ENCODE measurements around the gene MACF1. TPM values are rescaled to one million over a fixed set of nuclear protein-coding genes. Genes with fewer than 3 reads are reported as not detected.

MACF1 gene
- polyA plus RNA-seq, 6 donors from 2014 or later: 9.1 to 96.3 (median 29.5) TPM

DNA sequence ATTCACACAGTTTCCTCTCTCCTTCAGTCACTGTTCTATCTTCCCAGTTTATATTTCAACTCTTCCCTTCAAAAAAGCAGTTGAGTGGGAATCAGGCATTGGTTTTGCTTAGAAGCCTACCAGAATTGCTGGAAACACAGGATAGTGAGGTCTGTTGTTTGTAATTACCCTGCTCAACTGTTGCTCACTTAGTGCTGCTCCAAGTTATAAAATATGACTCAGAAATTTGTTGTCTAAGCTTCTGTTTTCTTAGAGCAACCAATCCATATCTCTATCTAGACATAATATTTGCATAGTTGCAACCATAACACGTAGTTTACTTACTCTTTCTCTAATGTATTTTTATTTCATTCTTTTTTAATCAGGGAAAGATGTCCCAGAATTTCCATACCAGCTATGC, 87.9 kb downstream of the MACF1 start:
- H3K27ac Mint-ChIP-seq: no peak overlapping the region
- H3K4me3 Mint-ChIP-seq: no peak overlapping the region
- peaks cover 38 to 44% of the 10 kb centered on the region in 2 donors for H3K36me3 Mint-ChIP-seq
- ATAC-seq (ENCODE audit: low read depth in 2 of 2): no peak
- no peak for DNase-seq
- no peaks in the 10 kb centered on the region for H3K27me3 Mint-ChIP-seq
- H3K4me1 Mint-ChIP-seq: no peaks in the 10 kb centered on the region
- no peaks in the 10 kb centered on the region for H3K9me3 Mint-ChIP-seq

- no peak for ATAC-seq (ENCODE audit: low read depth in 2 of 2)
- Mint-ChIP-seq H3K27me3 (no peaks in the 10 kb centered on the region), H3K36me3 (peaks cover 38 to 44% of the 10 kb centered on the region in 2 donors), H3K27ac (peak overlapping the region in 1 of 6 donors; percentile 5), H3K4me1 (no peaks in the 10 kb centered on the region), H3K9me3 (no peaks in the 10 kb centered on the region), H3K4me3 (no peak overlapping the region)
- no peak for DNase-seq
Measured at GRCh38 chr1:39293375-39294070, 89.0 kb downstream of the MACF1 start.

GRCh38 chr1:39294531-39294930, 90.0 kb downstream of the MACF1 start:
- Mint-ChIP-seq H3K36me3 (peaks cover 38 to 43% of the 10 kb centered on the region in 2 donors), H3K4me3 (no peak overlapping the region), H3K27ac (peak overlapping the region in 1 of 6 donors; percentile 20), H3K27me3 (no peaks in the 10 kb centered on the region), H3K4me1 (no peaks in the 10 kb centered on the region), H3K9me3 (no peaks in the 10 kb centered on the region)
- ATAC-seq (ENCODE audit: low read depth in 2 of 2) (no peak), DNase-seq (no peak)

DNA sequence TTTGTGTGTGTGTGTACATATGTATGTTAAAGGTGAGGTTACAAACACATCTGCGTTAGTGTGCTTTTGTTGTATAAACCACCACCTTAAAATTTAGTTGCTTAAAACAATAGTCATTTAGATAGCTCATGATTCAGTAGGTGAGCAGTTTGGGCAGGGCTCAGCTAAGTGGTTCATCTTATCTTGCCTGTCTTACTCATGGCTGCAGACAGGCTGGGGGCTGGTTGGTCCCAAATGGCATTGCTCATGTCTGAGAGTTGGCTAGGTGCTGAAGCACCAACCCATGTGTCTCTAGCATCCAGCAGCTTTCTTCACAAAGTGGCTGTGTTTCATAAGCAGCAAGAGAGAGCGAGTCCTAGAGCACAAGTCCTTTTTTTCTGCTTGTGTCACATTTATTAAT, 91.4 kb downstream of the MACF1 start:
- H3K4me1 Mint-ChIP-seq: no peaks in the 10 kb centered on the region
- no peaks in the 10 kb centered on the region for H3K9me3 Mint-ChIP-seq
- no peaks in the 10 kb centered on the region for H3K27me3 Mint-ChIP-seq
- DNase-seq (no peak), ATAC-seq (ENCODE audit: low read depth in 2 of 2) (no peak)
- peaks cover 43 to 46% of the 10 kb centered on the region in 2 donors for H3K36me3 Mint-ChIP-seq
- peak overlapping the region in 4 of 6 donors; percentile 21 to 78 (median 24) for H3K27ac Mint-ChIP-seq
- H3K4me3 Mint-ChIP-seq: no peak overlapping the region

DNA sequence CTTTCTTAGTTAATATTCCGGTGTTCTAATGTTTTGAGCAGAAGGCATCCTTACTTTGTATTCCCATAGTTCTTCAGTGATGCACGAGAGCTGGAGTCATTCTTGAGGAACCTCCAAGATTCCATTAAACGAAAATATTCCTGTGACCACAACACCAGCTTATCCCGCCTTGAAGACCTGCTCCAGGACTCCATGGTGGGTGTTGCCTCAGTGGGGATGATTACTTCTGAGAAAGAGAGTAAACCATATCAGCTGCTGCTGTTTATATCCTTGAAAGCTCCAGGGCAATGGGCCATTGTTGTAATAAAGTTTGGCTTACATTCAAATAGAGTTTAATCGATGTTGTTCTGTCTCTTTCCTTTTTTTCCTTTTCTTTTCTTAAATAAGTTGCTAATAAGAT, 93.1 kb downstream of the MACF1 start:
- no peak overlapping the region for H3K4me3 Mint-ChIP-seq
- H3K9me3 Mint-ChIP-seq: no peaks in the 10 kb centered on the region
- DNase-seq: no peak
- no peaks in the 10 kb centered on the region for H3K4me1 Mint-ChIP-seq
- H3K27ac Mint-ChIP-seq: peak overlapping the region in 2 of 6 donors; percentile 30 to 51
- H3K27me3 Mint-ChIP-seq: no peaks in the 10 kb centered on the region
- H3K36me3 Mint-ChIP-seq: peaks cover 34 to 36% of the 10 kb centered on the region in 2 donors
- no peak for ATAC-seq (ENCODE audit: low read depth in 2 of 2)

- Mint-ChIP-seq H3K9me3 (no peaks in the 10 kb centered on the region), H3K27ac (no peak overlapping the region), H3K4me1 (peaks cover 0 to 5% (median 5%) of the 10 kb centered on the region in 3 donors), H3K36me3 (peaks cover 18 to 27% of the 10 kb centered on the region in 2 donors), H3K4me3 (no peak overlapping the region), H3K27me3 (no peaks in the 10 kb centered on the region)
- no peak for ATAC-seq (ENCODE audit: low read depth in 2 of 2)
- DNase-seq: no peak
Measured at GRCh38 chr1:39301606-39302005, 97.1 kb downstream of the MACF1 start.

GRCh38 chr1:39305555-39305954, 101.1 kb downstream of the MACF1 start:
- peak overlapping the region in 3 of 6 donors; percentile 15 to 86 (median 71) for H3K27ac Mint-ChIP-seq
- DNase-seq (no peak), ATAC-seq (ENCODE audit: low read depth in 2 of 2) (no peak)
- H3K36me3 Mint-ChIP-seq: peaks cover 17 to 27% of the 10 kb centered on the region in 2 donors
- peaks cover 0 to 5% (median 5%) of the 10 kb centered on the region in 3 donors for H3K4me1 Mint-ChIP-seq
- no peak overlapping the region for H3K4me3 Mint-ChIP-seq
- H3K9me3 Mint-ChIP-seq: no peaks in the 10 kb centered on the region
- no peaks in the 10 kb centered on the region for H3K27me3 Mint-ChIP-seq

- H3K4me3 Mint-ChIP-seq: no peak overlapping the region
- DNase-seq (no peak), ATAC-seq (ENCODE audit: low read depth in 2 of 2) (no peak)
- H3K36me3 Mint-ChIP-seq: peaks cover 42 to 44% of the 10 kb centered on the region in 2 donors
- peaks cover 2 to 5% (median 5%) of the 10 kb centered on the region in 3 donors for H3K4me1 Mint-ChIP-seq
- H3K9me3 Mint-ChIP-seq: no peaks in the 10 kb centered on the region
- H3K27me3 Mint-ChIP-seq: no peaks in the 10 kb centered on the region
- peak overlapping the region in 4 of 6 donors; percentile 10 to 60 (median 42) for H3K27ac Mint-ChIP-seq
Measured at GRCh38 chr1:39310015-39310414, 105.5 kb downstream of the MACF1 start.

DNA sequence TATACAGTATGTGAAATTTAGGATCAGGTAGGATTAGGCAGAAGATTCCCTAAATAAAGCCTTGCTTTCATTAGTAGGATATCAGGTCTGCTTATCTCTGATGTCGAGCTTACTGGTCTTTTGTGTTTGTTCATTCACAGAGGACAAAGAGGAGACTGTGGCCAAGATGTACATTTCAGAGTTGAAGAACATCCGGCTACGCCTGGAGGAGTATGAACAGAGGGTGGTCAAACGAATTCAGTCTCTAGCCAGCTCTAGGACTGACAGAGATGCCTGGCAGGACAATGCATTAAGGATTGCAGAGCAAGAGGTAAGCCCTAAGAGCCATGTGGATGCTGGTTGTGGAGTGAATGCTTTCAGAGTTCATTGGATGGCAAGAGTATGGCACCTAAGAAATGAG, 106.2 kb downstream of the MACF1 start:
- Mint-ChIP-seq H3K4me3 (no peak overlapping the region), H3K9me3 (no peaks in the 10 kb centered on the region), H3K27ac (peak overlapping the region in 2 of 6 donors; percentile 33 to 42), H3K4me1 (peaks cover 2% of the 10 kb centered on the region in 3 donors), H3K27me3 (no peaks in the 10 kb centered on the region), H3K36me3 (peaks cover 43 to 45% of the 10 kb centered on the region in 2 donors)
- ATAC-seq (ENCODE audit: low read depth in 2 of 2) (no peak), DNase-seq (no peak)

DNA sequence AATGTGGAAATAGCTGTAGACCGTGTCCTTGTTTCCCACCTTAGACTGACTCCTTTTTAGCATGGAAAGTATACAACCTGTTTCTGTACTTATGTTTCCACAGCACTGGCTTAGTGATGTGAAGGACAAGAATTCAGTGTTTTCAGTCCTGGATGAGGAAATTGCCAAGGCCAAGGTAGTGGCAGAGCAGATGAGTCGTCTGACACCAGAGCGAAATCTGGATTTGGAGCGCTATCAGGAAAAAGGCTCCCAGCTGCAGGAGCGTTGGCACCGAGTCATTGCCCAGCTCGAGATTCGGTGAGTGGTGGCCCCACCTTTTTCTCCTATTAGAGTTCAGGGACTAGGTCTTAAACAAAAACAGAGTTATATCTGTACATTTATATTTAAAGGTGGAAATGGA, 112.6 kb downstream of the MACF1 start:
- H3K27me3 Mint-ChIP-seq: no peaks in the 10 kb centered on the region
- H3K4me1 Mint-ChIP-seq: peaks cover 0 to 2% (median 0%) of the 10 kb centered on the region in 3 donors
- ATAC-seq (ENCODE audit: low read depth in 2 of 2): no peak
- no peak overlapping the region for H3K27ac Mint-ChIP-seq
- no peak for DNase-seq
- no peaks in the 10 kb centered on the region for H3K9me3 Mint-ChIP-seq
- H3K36me3 Mint-ChIP-seq: peaks cover 31 to 57% of the 10 kb centered on the region in 2 donors
- H3K4me3 Mint-ChIP-seq: no peak overlapping the region

GRCh38 chr1:39317910-39318633, 113.6 kb downstream of the MACF1 start:
- peak overlapping the region in 1 of 6 donors; percentile 63 for H3K27ac Mint-ChIP-seq

GRCh38 chr1:39321979-39322378, 117.5 kb downstream of the MACF1 start:
- no peak overlapping the region for H3K4me3 Mint-ChIP-seq
- peaks cover 22 to 29% of the 10 kb centered on the region in 2 donors for H3K36me3 Mint-ChIP-seq
- H3K27me3 Mint-ChIP-seq: no peaks in the 10 kb centered on the region
- peak overlapping the region in 2 of 6 donors; percentile 18 to 48 for H3K27ac Mint-ChIP-seq
- no peaks in the 10 kb centered on the region for H3K4me1 Mint-ChIP-seq
- no peaks in the 10 kb centered on the region for H3K9me3 Mint-ChIP-seq
- no peak for ATAC-seq (ENCODE audit: low read depth in 2 of 2)
- DNase-seq: no peak

More at GRCh38 chr1:39317910-39318633, 113.6 kb downstream of the MACF1 start:
- H3K4me1 Mint-ChIP-seq: peaks cover 0 to 2% (median 0%) of the 10 kb centered on the region in 3 donors
- H3K4me3 Mint-ChIP-seq: no peak overlapping the region
- H3K36me3 Mint-ChIP-seq: peaks cover 32 to 58% of the 10 kb centered on the region in 2 donors
- no peaks in the 10 kb centered on the region for H3K27me3 Mint-ChIP-seq
- ATAC-seq (ENCODE audit: low read depth in 2 of 2) (no peak), DNase-seq (no peak)
- no peaks in the 10 kb centered on the region for H3K9me3 Mint-ChIP-seq

GRCh38 chr1:39322431-39322830, 117.9 kb downstream of the MACF1 start:
- Mint-ChIP-seq H3K27ac (peak overlapping the region in 1 of 6 donors; percentile 27), H3K4me3 (no peak overlapping the region), H3K27me3 (no peaks in the 10 kb centered on the region), H3K4me1 (no peaks in the 10 kb centered on the region), H3K36me3 (peaks cover 23 to 25% of the 10 kb centered on the region in 2 donors), H3K9me3 (no peaks in the 10 kb centered on the region)
- no peak for ATAC-seq (ENCODE audit: low read depth in 2 of 2)
- no peak for DNase-seq

DNA sequence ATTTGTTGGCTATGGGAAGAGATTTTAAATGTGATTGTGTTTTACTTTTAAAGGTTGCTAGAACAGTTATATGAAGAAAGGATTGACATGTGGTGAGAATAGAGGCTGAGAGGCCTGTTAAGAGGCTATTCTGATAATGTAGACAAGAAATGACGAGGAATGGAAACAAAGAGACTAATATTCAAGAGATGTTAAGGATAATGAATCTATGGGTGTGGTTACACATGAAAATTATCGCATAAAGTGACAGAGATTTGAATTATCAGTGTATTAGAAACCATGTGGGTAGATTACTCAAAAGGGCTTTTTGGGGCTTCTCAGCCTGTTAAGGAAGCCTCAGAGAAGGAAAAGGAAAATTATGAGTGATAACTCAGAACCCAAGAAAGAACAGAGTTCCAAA, 120.4 kb downstream of the MACF1 start:
- DNase-seq (no peak), ATAC-seq (ENCODE audit: low read depth in 2 of 2) (no peak)
- Mint-ChIP-seq H3K27me3 (no peaks in the 10 kb centered on the region), H3K4me3 (no peak overlapping the region), H3K36me3 (peaks cover 21 to 29% of the 10 kb centered on the region in 2 donors), H3K9me3 (no peaks in the 10 kb centered on the region), H3K27ac (no peak overlapping the region), H3K4me1 (no peaks in the 10 kb centered on the region)
